GM12878 (cell line): ENCODE data around the gene PMS1. TPM values are rescaled to one million over a fixed set of nuclear protein-coding genes. Genes with fewer than 3 reads are reported as not detected.

Experiments
- ATAC-seq: fragments of 200-7000 bp; cut with Tn5 transposase; 3 replicates; pipeline ENCODE4 v1.9.1; 2020; ENCODE audit warnings: mild to moderate bottlenecking, moderate library complexity
- BruUV-seq: library from RNA; stranded (reverse); fragments of 400-500 nt; replicated peaks from 2 replicates; lab custom pipeline; 2021; lab: Mats Ljungman, UMichigan
- CTCF ChIA-PET: fragments of 300-600 bp; sonication (Branson Sonifier 250); formaldehyde crosslinking; extraction: SDS; loops from one replicate; lab custom pipeline; 2021; ENCODE audit warnings: inconsistent platforms; lab: Yijun Ruan, JAX
- POLR2A ChIA-PET: fragments of 350-600 bp; formaldehyde crosslinking; extraction: SDS; loops from one replicate; lab custom pipeline; 2021; ENCODE audit warnings: inconsistent platforms; lab: Charles Lee
- RAD21 ChIA-PET: fragments of 300-600 bp; sonication (Branson Sonifier 250); formaldehyde crosslinking; loops from one replicate; lab custom pipeline; 2023; ENCODE audit warnings: antibody characterized with exemption; ENCODE audit not compliant: unreplicated experiment; lab: Charles Lee
- SMC1A ChIA-PET: fragments of 300-600 bp; sonication (Branson Sonifier 250); formaldehyde crosslinking; loops from one replicate; lab custom pipeline; 2023; ENCODE audit not compliant: unreplicated experiment, uncharacterized antibody; lab: Charles Lee
- DNase-seq: peaks from one replicate; pipeline ENCODE4 v3.0.0-alpha.2; 2011; ENCODE audit warnings: low read depth, low spot score
- FAIRE-seq: peaks from 3 replicates; lab custom pipeline; 2011; peaks lifted over from hg19 to GRCh38; lab: Jason Lieb, UNC
- H2AFZ ChIP-seq: 2 replicates; pipeline ENCODE4 v1.6.0; 2011; ENCODE audit warnings: low read depth, low read length, control low read depth; ENCODE audit not compliant: control insufficient read depth
- H3K27ac ChIP-seq: 2 replicates; pipeline ENCODE4 v1.5.1; 2011; ENCODE audit warnings: control low read depth; ENCODE audit not compliant: control insufficient read depth, insufficient read depth
- H3K27me3 ChIP-seq, 2 experiments: replicated peaks in 1 of 2; 2 replicates each; pipeline versions ENCODE4 v1.6.0 to v1.6.1; 2011; ENCODE audit warnings: low read length in 1 of 2; ENCODE audit not compliant: control insufficient read depth in 2 of 2, insufficient read depth in 2 of 2
- H3K36me3 ChIP-seq, 2 experiments: 2 replicates each; pipeline ENCODE4 v1.5.1; 2011; ENCODE audit warnings: low read length in 1 of 2; ENCODE audit not compliant: control insufficient read depth in 2 of 2, insufficient read depth in 2 of 2
- H3K4me1 ChIP-seq: 2 replicates; pipeline ENCODE4 v1.6.1; 2011; ENCODE audit warnings: mild to moderate bottlenecking, low read length, moderate library complexity, mixed read lengths; ENCODE audit not compliant: control insufficient read depth, insufficient read depth
- H3K4me2 ChIP-seq: 2 replicates; pipeline ENCODE4 v1.6.0; 2011; ENCODE audit warnings: control low read depth; ENCODE audit not compliant: control insufficient read depth, insufficient read depth
- H3K4me3 ChIP-seq: fragments of 200-600 bp; sonication (generic); 2 replicates; pipeline ENCODE4 v1.5.1; 2016
- H3K79me2 ChIP-seq: 2 replicates; pipeline ENCODE4 v1.6.0; 2011; ENCODE audit warnings: low read length; ENCODE audit not compliant: control insufficient read depth, insufficient read depth
- H3K9ac ChIP-seq: 2 replicates; pipeline ENCODE4 v1.8.0; 2011; ENCODE audit warnings: low read length, control low read depth, mixed read lengths; ENCODE audit not compliant: control insufficient read depth, insufficient read depth
- H3K9me3 ChIP-seq: replicated peaks from 3 replicates; pipeline ENCODE4 v1.5.1; 2011; ENCODE audit warnings: mild to moderate bottlenecking, low read length; ENCODE audit not compliant: control insufficient read depth, insufficient read depth
- H4K20me1 ChIP-seq: 2 replicates; pipeline ENCODE4 v1.6.0; 2011; ENCODE audit not compliant: control insufficient read depth, insufficient read depth
- BCL11A ChIP-seq: IDR thresholded peaks from 2 replicates; pipeline ENCODE4 v1.6.1; 2011; ENCODE audit warnings: low read depth, low read length
- BMI1 ChIP-seq: fragments of 450-650 bp; IDR thresholded peaks from 2 replicates; pipeline ENCODE4 v1.6.1; 2016; ENCODE audit warnings: mild to moderate bottlenecking, moderate library complexity, borderline replicate concordance
- CBX5 ChIP-seq: sonication (generic); IDR thresholded peaks from 2 replicates; pipeline ENCODE4 v1.6.1; 2016; ENCODE audit warnings: low read depth, moderate library complexity, mild to moderate bottlenecking, inconsistent platforms
- E2F4 ChIP-seq: IDR thresholded peaks from 2 replicates; pipeline ENCODE4 v1.6.1; 2012; ENCODE audit warnings: low read depth, low read length, improper control_type of control experiment
- EP300 ChIP-seq, 2 experiments: fragments of 150-350 bp in 1 of 2; IDR thresholded peaks; 2 replicates each; pipeline ENCODE4 v1.6.1; 2011 to 2012; ENCODE audit warnings: low read depth in 2 of 2, low read length in 2 of 2, borderline replicate concordance in 1 of 2, improper control_type of control experiment in 1 of 2, inconsistent platforms in 1 of 2; ENCODE audit not compliant: control insufficient read depth in 1 of 2
- FOXK2 ChIP-seq: fragments of 450-650 bp; IDR thresholded peaks from 2 replicates; pipeline ENCODE4 v1.6.1; 2017; ENCODE audit warnings: mild to moderate bottlenecking, moderate library complexity
- GABPA ChIP-seq: IDR thresholded peaks from 2 replicates; pipeline ENCODE4 v1.6.1; 2014; ENCODE audit warnings: antibody characterized with exemption, low read depth, mild to moderate bottlenecking, inconsistent platforms
- HDAC2 ChIP-seq: fragments of 200-600 bp; sonication (generic); IDR thresholded peaks from 2 replicates; pipeline ENCODE4 v1.6.1; 2017
- HDGF ChIP-seq: fragments of 450-650 bp; IDR thresholded peaks from 2 replicates; pipeline ENCODE4 v1.6.1; 2016; ENCODE audit warnings: antibody characterized with exemption
- LARP7 ChIP-seq: fragments of 450-650 bp; IDR thresholded peaks from 2 replicates; pipeline ENCODE4 v1.6.1; 2017; ENCODE audit warnings: mild to moderate bottlenecking
- MXI1 ChIP-seq: fragments of 150-350 bp; IDR thresholded peaks from 2 replicates; pipeline ENCODE4 v1.6.1; 2011; ENCODE audit warnings: low read depth, mild to moderate bottlenecking, inconsistent platforms, low read length, improper control_type of control experiment
- MYB ChIP-seq: fragments of 150-350 bp; IDR thresholded peaks from 2 replicates; pipeline ENCODE4 v1.6.1; 2014; ENCODE audit warnings: mild to moderate bottlenecking, low read depth, low read length, borderline replicate concordance
- NBN ChIP-seq: fragments of 450-650 bp; IDR thresholded peaks from 2 replicates; pipeline ENCODE4 v1.6.1; 2016
- NR2C2 ChIP-seq: IDR thresholded peaks from 2 replicates; pipeline ENCODE4 v1.6.1; 2011; ENCODE audit warnings: borderline replicate concordance, low read depth; ENCODE audit not compliant: control insufficient read depth, insufficient read length
- SMC3 ChIP-seq: IDR thresholded peaks from 2 replicates; pipeline ENCODE4 v1.6.1; 2011; ENCODE audit warnings: low read length, improper control_type of control experiment, borderline replicate concordance
- STAT1 ChIP-seq: fragments of 450-650 bp; conservative IDR thresholded peaks from 2 replicates; pipeline ENCODE4 v1.6.1; 2014; ENCODE audit warnings: antibody characterized with exemption, mild to moderate bottlenecking
- TARDBP ChIP-seq: IDR thresholded peaks from 2 replicates; pipeline ENCODE4 v1.6.1; 2016; ENCODE audit warnings: borderline replicate concordance
- TCF3 ChIP-seq: IDR thresholded peaks from 2 replicates; pipeline ENCODE4 v1.6.1; 2012; ENCODE audit warnings: low read depth, mild to moderate bottlenecking, low read length, borderline replicate concordance; ENCODE audit not compliant: insufficient read depth
- WRNIP1 ChIP-seq: IDR thresholded peaks from 2 replicates; pipeline ENCODE4 v1.6.1; 2011; ENCODE audit warnings: low read depth, low read length, improper control_type of control experiment, borderline replicate concordance
- ZBTB11 ChIP-seq: fragments of 450-650 bp; formaldehyde crosslinking; IDR thresholded peaks from 2 replicates; pipeline ENCODE4 v1.5.0; 2022; ENCODE audit warnings: mild to moderate bottlenecking, missing genetic modification characterization
- ZNF217 ChIP-seq: fragments of 450-650 bp; IDR thresholded peaks from 2 replicates; pipeline ENCODE4 v1.6.1; 2017; ENCODE audit warnings: antibody characterized with exemption, mild to moderate bottlenecking
- WGBS: methylation state at CpG from one replicate; pipeline ENCODE4 v1.1.6; 2016; ENCODE audit warnings: low lambda C conversion rate; ENCODE audit not compliant: insufficient replicate concordance, insufficient coverage; ENCODE audit errors: missing lambda C conversion rate; 5-methylcytosine and 5-hydroxymethylcytosine counted together
- in situ Hi-C: fragments of 300-500 bp; cut with MboI; formaldehyde crosslinking; loops from 9 replicates; pipeline ENCODE4 v1.14.3; 2018; ENCODE audit warnings: mixed read lengths
- intact Hi-C: fragments of 100-400 bp; cut with micrococcal nuclease; formaldehyde crosslinking; loops from one replicate; pipeline ENCODE4 v1.14.2; 2022; ENCODE audit not compliant: unreplicated experiment
- polyA plus RNA-seq, 11 experiments: library from polyadenylated mRNA; depleted of rRNA in 4 of 11; unstranded in 6 of 11; stranded (reverse) in 5 of 11; fragments of >200 nt; fragmentation: Nextera tagmentation in 4 of 11; fragmentation: Illumina TruSeq in 1 of 11; extraction: Ambion mirVana in 4 of 11; extraction: Trizol in 1 of 11; gene quantifications; 1 replicate in 1 of 11; 2 replicates in 10 of 11; pipeline versions ENCODE4 v1.2.1 to v1.2.3, GENCODE V29; 2011 to 2016; ENCODE audit warnings: inconsistent platforms in 2 of 11, missing spikeins in 2 of 11, low read depth in 1 of 11
- total RNA-seq, 4 experiments: library from RNA; depleted of rRNA in 3 of 4; stranded (reverse); fragments of >200 nt in 3 of 4; fragmentation: Illumina TruSeq in 1 of 4; extraction: Trizol in 1 of 4; gene quantifications; 2 replicates each; pipeline versions ENCODE4 v1.2.1 to v1.2.3, GENCODE V29; 2013 to 2021

The PMS1 gene
- total and polyA plus RNA-seq, 10 of the 15 experiments (the other 5 are each of a cell fraction or from before 2014, with no cell fraction given) = 18.7 to 50.6 (median 29.5) TPM

GRCh38 chr2:189799531-189799930 lies 15.3 kb downstream of the PMS1 start (continued):
- no peak for TF ChIP-seq EP300 (IDR thresholded peaks at IDR 0.05; ENCODE audit: borderline replicate concordance in 1 of 2, control insufficient read depth in 1 of 2, low read depth in 2 of 2, low read length in 2 of 2)
- TF ChIP-seq, all 136 proteins: peak for 0

GRCh38 chr2:189802396-189802912 lies 18.2 kb downstream of the PMS1 start:
- Histone ChIP-seq H3K4me2 (no peak overlapping the region), H3K4me3 (no peak overlapping the region), H3K79me2 (peaks cover 1% of the 10 kb centered on the region), H3K27ac (no peak overlapping the region), H3K9me3 (no peaks in the 10 kb centered on the region), H2AFZ (no peak overlapping the region), H3K4me1 (no peaks in the 10 kb centered on the region), H3K27me3 (no peaks in the 10 kb centered on the region), H3K36me3 (peaks cover 3 to 21% of the 10 kb centered on the region in 2 experiments; a peak in 1 of 4 replicates), H3K9ac (no peak overlapping the region), H4K20me1 (no peaks in the 10 kb centered on the region)
- no peak; the same call in 2 of the 3 replicates for ATAC-seq
- CTCF ChIA-PET = no interaction called here
- in situ Hi-C loops (no loop called here), intact Hi-C loops (no loop called here)
- BruUV-seq = no TSS peak
- DNase-seq = no peak
- RAD21 ChIA-PET = no interaction called here
- TF ChIP-seq NBN = no peak
- TF ChIP-seq E2F4 = no peak
- no peak for TF ChIP-seq LARP7
- no peak for TF ChIP-seq NR2C2
- TF ChIP-seq BCL11A = no peak
- no peak for TF ChIP-seq HDAC2
- TF ChIP-seq FOXK2 = no peak
- no peak for TF ChIP-seq ZBTB11 (CRISPR knock-in tag)
- no peak for TF ChIP-seq HDGF
- TF ChIP-seq TARDBP = no peak
- TF ChIP-seq MXI1 = no peak
- no peak for TF ChIP-seq SMC3
- TF ChIP-seq GABPA = no peak
- TF ChIP-seq TCF3 = no peak
- no peak for TF ChIP-seq CBX5
- TF ChIP-seq STAT1 = no peak
- no peak for TF ChIP-seq ZNF217
- no peak for TF ChIP-seq MYB
- TF ChIP-seq WRNIP1 = no peak
- TF ChIP-seq BMI1 = no peak
- no peak for FAIRE-seq
- POLR2A ChIA-PET = no interaction called here
- SMC1A ChIA-PET = interaction anchor here (0.7 to 1.1 kb wide), 2 partner anchors 47 to 142 kb away, joined by 3 read pairs; no protein-coding TSS in a partner anchor
- WGBS = 91% methylated on average over 2 of the region's 2 CpGs
